ENCODE results near the gene QKI. TPM values are rescaled to one million over a fixed set of nuclear protein-coding genes. Genes with fewer than 3 reads are reported as not detected.

QKI gene
- total and polyA plus RNA-seq, 2 experiments from 2014 or later: 38.0 to 92.5 TPM

DNA sequence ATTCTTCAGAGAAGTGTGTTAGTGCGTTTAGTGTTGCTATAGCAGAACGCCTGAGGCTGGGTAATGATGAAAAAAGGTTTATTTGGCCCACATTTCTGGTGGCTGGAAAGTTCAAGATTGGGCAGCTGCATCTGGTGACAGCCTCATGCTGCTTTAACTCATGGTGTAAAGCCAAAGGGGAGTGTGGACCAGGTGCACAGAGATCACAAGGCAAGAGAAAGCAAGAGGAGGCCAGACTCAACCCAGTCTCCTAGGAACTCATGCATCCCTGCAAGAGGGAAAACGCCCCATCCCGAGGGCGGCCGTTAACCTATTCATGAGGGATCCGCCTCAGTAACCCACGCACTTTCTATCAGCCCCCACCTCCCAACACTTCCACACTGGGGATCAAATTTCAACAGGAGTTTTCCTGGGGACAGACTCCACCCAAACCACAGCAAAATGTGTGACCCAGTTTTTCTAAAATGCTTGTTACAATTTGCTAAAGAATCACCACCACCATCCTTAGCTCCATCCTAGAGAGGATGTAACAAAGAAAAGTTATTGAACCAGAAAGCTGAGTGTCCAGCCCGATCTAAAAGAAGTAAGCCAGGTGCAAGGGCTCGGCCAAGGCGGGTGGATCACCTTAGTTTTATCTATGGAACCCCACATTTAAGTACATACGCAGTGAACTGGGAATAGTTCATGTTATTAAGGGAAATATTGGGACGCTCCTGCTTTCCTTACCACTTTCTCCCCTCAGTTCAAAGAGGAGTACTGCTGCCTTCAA, 164.8 kb downstream of the QKI start:
- 57% methylated on average over 13 of the region's 13 CpGs for WGBS (ENCODE audit: low lambda C conversion rate, missing lambda C conversion rate)
- Histone ChIP-seq H3K27me3 (no peaks in the 10 kb centered on the region), H3K36me3 (replicated peaks; ENCODE audit: insufficient read depth, low read depth) (no peaks in the 10 kb centered on the region), H3K27ac (no peak overlapping the region), H3K4me2 (no peak overlapping the region), H2AFZ (no peak overlapping the region), H3K9me3 (ENCODE audit: low read depth) (no peaks in the 10 kb centered on the region), H3K9me2 (replicated peaks; ENCODE audit: insufficient read depth) (no peaks in the 10 kb centered on the region), H3K79me2 (no peaks in the 10 kb centered on the region), H4K20me1 (ENCODE audit: insufficient read depth, poor library complexity, severe bottlenecking) (no peaks in the 10 kb centered on the region), H3K4me3 (no peak overlapping the region), H3K4me1 (ENCODE audit: insufficient read depth) (no peaks in the 10 kb centered on the region)
- TF ChIP-seq EZH2 (IDR thresholded peaks at IDR 0.05; ENCODE audit: borderline replicate concordance) (no peak), EZH2phosphoT487 (IDR thresholded peaks at IDR 0.05; ENCODE audit: low read depth, severe bottlenecking, unreplicated experiment) (no peak)
- TF ChIP-seq, protein P1, sequence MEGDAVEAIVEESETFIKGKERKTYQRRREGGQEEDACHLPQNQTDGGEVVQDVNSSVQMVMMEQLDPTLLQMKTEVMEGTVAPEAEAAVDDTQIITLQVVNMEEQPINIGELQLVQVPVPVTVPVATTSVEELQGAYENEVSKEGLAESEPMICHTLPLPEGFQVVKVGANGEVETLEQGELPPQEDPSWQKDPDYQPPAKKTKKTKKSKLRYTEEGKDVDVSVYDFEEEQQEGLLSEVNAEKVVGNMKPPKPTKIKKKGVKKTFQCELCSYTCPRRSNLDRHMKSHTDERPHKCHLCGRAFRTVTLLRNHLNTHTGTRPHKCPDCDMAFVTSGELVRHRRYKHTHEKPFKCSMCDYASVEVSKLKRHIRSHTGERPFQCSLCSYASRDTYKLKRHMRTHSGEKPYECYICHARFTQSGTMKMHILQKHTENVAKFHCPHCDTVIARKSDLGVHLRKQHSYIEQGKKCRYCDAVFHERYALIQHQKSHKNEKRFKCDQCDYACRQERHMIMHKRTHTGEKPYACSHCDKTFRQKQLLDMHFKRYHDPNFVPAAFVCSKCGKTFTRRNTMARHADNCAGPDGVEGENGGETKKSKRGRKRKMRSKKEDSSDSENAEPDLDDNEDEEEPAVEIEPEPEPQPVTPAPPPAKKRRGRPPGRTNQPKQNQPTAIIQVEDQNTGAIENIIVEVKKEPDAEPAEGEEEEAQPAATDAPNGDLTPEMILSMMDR (IDR thresholded peaks at IDR 0.05; ENCODE audit: poor library complexity): no peak
- no peak for DNase-seq (ENCODE audit: low spot score)

DNA sequence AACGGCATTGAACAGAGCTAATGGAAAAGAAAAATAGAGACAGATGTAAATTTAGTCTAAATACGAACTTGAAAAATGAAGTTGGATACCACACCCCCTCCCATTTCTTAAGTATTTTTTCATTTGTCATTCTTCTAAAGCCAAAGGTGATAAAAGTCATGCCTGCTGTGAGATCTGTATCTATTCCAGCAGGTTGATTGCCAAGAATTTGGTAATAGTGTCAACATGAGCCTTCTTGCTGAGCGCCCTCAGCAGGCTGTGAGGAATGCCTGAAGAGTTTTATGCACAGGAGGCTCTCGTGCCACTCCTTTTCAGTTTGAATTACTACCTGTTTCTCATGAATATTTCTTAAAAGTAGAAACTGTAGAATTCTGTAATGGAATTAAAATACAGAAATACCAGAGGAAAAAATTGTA, 165.4 kb downstream of the QKI start:
- Histone ChIP-seq H3K79me2 (no peaks in the 10 kb centered on the region), H3K9me3 (ENCODE audit: low read depth) (no peaks in the 10 kb centered on the region), H3K4me2 (no peak overlapping the region), H3K27ac (no peak overlapping the region), H2AFZ (no peak overlapping the region), H3K27me3 (no peaks in the 10 kb centered on the region), H3K4me3 (no peak overlapping the region), H3K9me2 (replicated peaks; ENCODE audit: insufficient read depth) (no peaks in the 10 kb centered on the region), H3K4me1 (ENCODE audit: insufficient read depth) (no peaks in the 10 kb centered on the region), H4K20me1 (ENCODE audit: insufficient read depth, poor library complexity, severe bottlenecking) (no peaks in the 10 kb centered on the region), H3K36me3 (replicated peaks; ENCODE audit: insufficient read depth, low read depth) (no peaks in the 10 kb centered on the region)
- TF ChIP-seq EZH2 (IDR thresholded peaks at IDR 0.05; ENCODE audit: borderline replicate concordance): no peak
- TF ChIP-seq, protein P1 (IDR thresholded peaks at IDR 0.05; ENCODE audit: poor library complexity): no peak
- DNase-seq (ENCODE audit: low spot score): no peak
- 38% methylated on average over 4 of the region's 4 CpGs for WGBS (ENCODE audit: low lambda C conversion rate, missing lambda C conversion rate)

DNA sequence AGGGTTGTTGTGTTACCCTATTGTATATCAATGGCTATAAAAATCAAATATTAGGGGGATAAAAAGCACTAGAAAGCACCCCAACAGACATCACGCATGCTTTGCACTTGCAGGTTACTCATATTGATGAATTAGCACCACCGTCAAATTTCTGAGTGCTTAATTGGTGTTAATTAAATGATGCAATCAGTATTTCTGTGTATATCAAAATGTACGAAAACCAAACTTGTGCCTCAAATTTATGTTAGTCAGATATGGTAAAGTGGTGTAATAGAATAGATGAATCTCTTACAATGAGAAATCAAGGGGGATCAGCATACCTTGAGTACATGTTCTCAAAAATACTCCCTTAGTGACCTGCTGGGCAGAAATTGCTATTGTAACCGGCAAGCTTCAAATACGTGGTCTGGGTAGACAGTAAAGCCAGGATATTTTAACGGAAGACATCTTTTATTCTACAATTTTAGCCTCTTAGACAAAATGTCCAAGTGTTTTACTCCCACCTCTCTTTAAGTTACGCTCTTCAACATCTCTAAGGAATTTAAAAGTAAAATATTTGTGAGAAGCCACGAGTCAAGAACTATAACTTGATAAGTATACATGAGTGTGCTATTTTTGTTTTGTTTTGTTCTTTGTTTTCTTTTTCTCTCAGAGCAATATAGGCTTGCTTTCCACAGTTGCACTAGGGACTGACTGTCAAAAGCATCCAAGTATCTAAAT, 166.0 kb downstream of the QKI start:
- Histone ChIP-seq H2AFZ (no peak overlapping the region), H4K20me1 (ENCODE audit: insufficient read depth, poor library complexity, severe bottlenecking) (no peaks in the 10 kb centered on the region), H3K27me3 (no peaks in the 10 kb centered on the region), H3K4me2 (no peak overlapping the region), H3K9me3 (ENCODE audit: low read depth) (no peaks in the 10 kb centered on the region), H3K27ac (no peak overlapping the region), H3K79me2 (no peaks in the 10 kb centered on the region), H3K4me3 (no peak overlapping the region), H3K9me2 (replicated peaks; ENCODE audit: insufficient read depth) (no peaks in the 10 kb centered on the region), H3K4me1 (ENCODE audit: insufficient read depth) (no peaks in the 10 kb centered on the region), H3K36me3 (replicated peaks; ENCODE audit: insufficient read depth, low read depth) (no peaks in the 10 kb centered on the region)
- 85% methylated on average over 8 of the region's 8 CpGs for WGBS (ENCODE audit: low lambda C conversion rate, missing lambda C conversion rate)
- TF ChIP-seq, protein P1 (IDR thresholded peaks at IDR 0.05; ENCODE audit: poor library complexity): no peak
- TF ChIP-seq EZH2 (IDR thresholded peaks at IDR 0.05; ENCODE audit: borderline replicate concordance) (no peak), EZH2phosphoT487 (IDR thresholded peaks at IDR 0.05; ENCODE audit: low read depth, severe bottlenecking, unreplicated experiment) (no peak)
- no peak for DNase-seq (ENCODE audit: low spot score)

Data from hepatocyte (in vitro differentiated cells).